LNCAP (cell line): Measurements from ENCODE around the gene LARP4B.

Experiments used
- CTCF ChIP-seq: fragments of 450-650 bp; IDR thresholded peaks from 2 replicates; pipeline ENCODE4 v1.5.1; 2017; ENCODE audit warnings: mild to moderate bottlenecking

The LARP4B gene

GRCh38 chr10:771647-772046 is 159.9 kb downstream of the LARP4B start:
- no peak for TF ChIP-seq CTCF

GRCh38 chr10:770975-771374 is 160.5 kb downstream of the LARP4B start:
- TF ChIP-seq CTCF: no peak

GRCh38 chr10:767794-768193 is 163.7 kb downstream of the LARP4B start:
- TF ChIP-seq CTCF: no peak

GRCh38 chr10:767211-767610 is 164.3 kb downstream of the LARP4B start:
- TF ChIP-seq CTCF: no peak

GRCh38 chr10:761376-761775 is 170.1 kb downstream of the LARP4B start:
- no peak for TF ChIP-seq CTCF

GRCh38 chr10:760622-761021 is 170.9 kb downstream of the LARP4B start:
- TF ChIP-seq CTCF: no peak

GRCh38 chr10:759898-760477 is 171.5 kb downstream of the LARP4B start:
- no peak for TF ChIP-seq CTCF
